HUES48 (cell line): ENCODE data around the gene SLC10A7.

Experiments
- H3K27ac ChIP-seq: one replicate; pipeline ENCODE4 v1.7.0; 2013; ENCODE audit warnings: low read depth, low read length, inconsistent platforms
- H3K27me3 ChIP-seq: 2 replicates; pipeline ENCODE4 v1.6.1; 2013; ENCODE audit warnings: mild to moderate bottlenecking, low read length; ENCODE audit not compliant: control insufficient read depth, insufficient read depth
- H3K36me3 ChIP-seq: 2 replicates; pipeline ENCODE4 v1.6.1; 2013; ENCODE audit warnings: low read length; ENCODE audit not compliant: control insufficient read depth, insufficient read depth
- H3K4me1 ChIP-seq: 2 replicates; pipeline ENCODE4 v1.6.1; 2013; ENCODE audit warnings: mild to moderate bottlenecking, low read length; ENCODE audit not compliant: control insufficient read depth, insufficient read depth
- H3K4me3 ChIP-seq: 2 replicates; pipeline ENCODE4 v1.5.1; 2013; ENCODE audit warnings: mild to moderate bottlenecking, low read depth, low read length
- H3K9ac ChIP-seq: 2 replicates; pipeline ENCODE4 v1.6.1; 2013; ENCODE audit warnings: mild to moderate bottlenecking, low read depth, low read length, moderate library complexity
- H3K9me3 ChIP-seq: 2 replicates; pipeline ENCODE4 v1.6.1; 2013; ENCODE audit warnings: low read length; ENCODE audit not compliant: control insufficient read depth, insufficient read depth

Gene SLC10A7

GRCh38 chr4:146282657-146283056 lies 239.1 kb downstream of the SLC10A7 start:
- Histone ChIP-seq H3K27ac (no peak overlapping the region), H3K9me3 (no peaks in the 10 kb centered on the region), H3K4me3 (no peak overlapping the region), H3K4me1 (no peaks in the 10 kb centered on the region), H3K9ac (no peak overlapping the region), H3K36me3 (no peaks in the 10 kb centered on the region), H3K27me3 (no peaks in the 10 kb centered on the region)

GRCh38 chr4:146278986-146279385 lies 242.8 kb downstream of the SLC10A7 start:
- no peak overlapping the region for H3K4me3 ChIP-seq
- H3K9ac ChIP-seq, result no peak overlapping the region
- H3K27ac ChIP-seq, result no peak overlapping the region
- no peaks in the 10 kb centered on the region for H3K4me1 ChIP-seq
- H3K27me3 ChIP-seq, result no peaks in the 10 kb centered on the region
- no peaks in the 10 kb centered on the region for H3K36me3 ChIP-seq
- no peaks in the 10 kb centered on the region for H3K9me3 ChIP-seq

GRCh38 chr4:146275370-146275769 lies 246.4 kb downstream of the SLC10A7 start:
- Histone ChIP-seq H3K9me3 (no peaks in the 10 kb centered on the region), H3K4me1 (no peaks in the 10 kb centered on the region), H3K27me3 (no peaks in the 10 kb centered on the region), H3K36me3 (no peaks in the 10 kb centered on the region), H3K4me3 (no peak overlapping the region), H3K27ac (no peak overlapping the region), H3K9ac (no peak overlapping the region)

- Histone ChIP-seq H3K9me3 (no peaks in the 10 kb centered on the region), H3K27me3 (no peaks in the 10 kb centered on the region), H3K36me3 (no peaks in the 10 kb centered on the region), H3K9ac (no peak overlapping the region), H3K4me3 (no peak overlapping the region), H3K27ac (no peak overlapping the region), H3K4me1 (no peaks in the 10 kb centered on the region)
Observed at GRCh38 chr4:146274774-146275173, 247.0 kb downstream of the SLC10A7 start.

GRCh38 chr4:146273204-146273901 lies 248.4 kb downstream of the SLC10A7 start:
- H3K27ac ChIP-seq, result no peak overlapping the region
- H3K4me1 ChIP-seq, result no peaks in the 10 kb centered on the region
- no peak overlapping the region for H3K4me3 ChIP-seq
- no peaks in the 10 kb centered on the region for H3K9me3 ChIP-seq
- no peaks in the 10 kb centered on the region for H3K36me3 ChIP-seq
- no peak overlapping the region for H3K9ac ChIP-seq
- H3K27me3 ChIP-seq, result no peaks in the 10 kb centered on the region

- Histone ChIP-seq H3K4me1 (0 out of 2 replicates have a peak, but pooled peaks cover 1% of the 10 kb centered on the region), H3K9me3 (no peaks in the 10 kb centered on the region), H3K27me3 (no peaks in the 10 kb centered on the region), H3K27ac (no peak overlapping the region), H3K36me3 (no peaks in the 10 kb centered on the region), H3K9ac (no peak overlapping the region), H3K4me3 (no peak overlapping the region)
Observed at GRCh38 chr4:146271466-146271865, 250.3 kb downstream of the SLC10A7 start.

- Histone ChIP-seq H3K9me3 (no peaks in the 10 kb centered on the region), H3K4me1 (peaks cover 14% of the 10 kb centered on the region), H3K9ac (no peak overlapping the region), H3K4me3 (no peak overlapping the region), H3K36me3 (no peaks in the 10 kb centered on the region), H3K27ac (no peak overlapping the region), H3K27me3 (no peaks in the 10 kb centered on the region)
Observed at GRCh38 chr4:146269228-146269653, 252.5 kb downstream of the SLC10A7 start.

- no peak overlapping the region for H3K4me3 ChIP-seq
Observed at GRCh38 chr4:146267826-146268225, 253.9 kb downstream of the SLC10A7 start.

GRCh38 chr4:146265950-146266490 lies 255.7 kb downstream of the SLC10A7 start:
- Histone ChIP-seq H3K27ac (no peak overlapping the region), H3K27me3 (no peaks in the 10 kb centered on the region), H3K36me3 (no peaks in the 10 kb centered on the region), H3K9ac (no peak overlapping the region), H3K4me1 (peaks cover 14% of the 10 kb centered on the region), H3K4me3 (no peak overlapping the region), H3K9me3 (no peaks in the 10 kb centered on the region)

More at GRCh38 chr4:146267826-146268225, 253.9 kb downstream of the SLC10A7 start:
- peaks cover 14% of the 10 kb centered on the region for H3K4me1 ChIP-seq
- no peak overlapping the region for H3K9ac ChIP-seq
- H3K27me3 ChIP-seq, result no peaks in the 10 kb centered on the region
- H3K9me3 ChIP-seq, result no peaks in the 10 kb centered on the region
- H3K27ac ChIP-seq, result no peak overlapping the region
- no peaks in the 10 kb centered on the region for H3K36me3 ChIP-seq

- no peak overlapping the region for H3K4me3 ChIP-seq
- no peaks in the 10 kb centered on the region for H3K36me3 ChIP-seq
- no peak overlapping the region for H3K9ac ChIP-seq
- peaks cover 14% of the 10 kb centered on the region for H3K4me1 ChIP-seq
- no peaks in the 10 kb centered on the region for H3K9me3 ChIP-seq
- H3K27me3 ChIP-seq, result no peaks in the 10 kb centered on the region
- no peak overlapping the region for H3K27ac ChIP-seq
Observed at GRCh38 chr4:146263793-146264192, 257.9 kb downstream of the SLC10A7 start.

GRCh38 chr4:146261041-146261440 lies 260.7 kb downstream of the SLC10A7 start:
- no peak overlapping the region for H3K4me3 ChIP-seq
- H3K36me3 ChIP-seq, result no peaks in the 10 kb centered on the region
- H3K9me3 ChIP-seq, result no peaks in the 10 kb centered on the region
- H3K9ac ChIP-seq, result no peak overlapping the region
- H3K4me1 ChIP-seq, result peaks cover 9% of the 10 kb centered on the region
- no peaks in the 10 kb centered on the region for H3K27me3 ChIP-seq
- H3K27ac ChIP-seq, result no peak overlapping the region
